D721Med (cell line): Measurements from ENCODE around the gene MAG.

Experiments used
- DNase-seq: peaks from one replicate; pipeline ENCODE4 v3.0.0; 2011; ENCODE audit warnings: low spot score; ENCODE audit not compliant: insufficient read length
- FAIRE-seq: peaks from 2 replicates; lab custom pipeline; 2011; peaks lifted over from hg19 to GRCh38; lab: Jason Lieb, UNC
- TF ChIP-seq, protein P1 (sequence below): IDR thresholded peaks from 2 replicates; pipeline ENCODE4 v1.5.1; 2012; ENCODE audit warnings: mild to moderate bottlenecking, control low read depth; ENCODE audit not compliant: insufficient read depth; ENCODE audit errors: missing control alignments

The MAG gene

DNA sequence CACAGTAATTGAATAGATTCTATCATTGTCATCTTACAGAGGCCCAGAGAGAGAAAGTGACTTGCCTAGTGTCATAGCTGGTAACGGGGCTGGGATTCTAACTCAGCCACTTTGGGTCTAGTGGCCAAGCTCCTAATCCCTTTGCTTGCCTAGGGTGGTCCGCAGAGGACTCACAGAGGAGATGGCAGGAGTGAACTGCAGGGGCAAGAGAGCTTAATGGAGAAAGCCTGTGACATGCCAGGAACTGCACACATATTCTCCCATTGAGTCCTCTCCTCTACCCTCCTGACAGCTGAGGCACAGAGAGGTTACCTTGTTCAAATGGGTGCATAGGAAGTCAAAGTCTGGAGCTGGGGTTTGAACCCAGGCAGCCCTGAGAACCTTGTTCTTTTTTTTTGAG, 40.5 kb upstream of the MAG start:
- TF ChIP-seq, protein P1, sequence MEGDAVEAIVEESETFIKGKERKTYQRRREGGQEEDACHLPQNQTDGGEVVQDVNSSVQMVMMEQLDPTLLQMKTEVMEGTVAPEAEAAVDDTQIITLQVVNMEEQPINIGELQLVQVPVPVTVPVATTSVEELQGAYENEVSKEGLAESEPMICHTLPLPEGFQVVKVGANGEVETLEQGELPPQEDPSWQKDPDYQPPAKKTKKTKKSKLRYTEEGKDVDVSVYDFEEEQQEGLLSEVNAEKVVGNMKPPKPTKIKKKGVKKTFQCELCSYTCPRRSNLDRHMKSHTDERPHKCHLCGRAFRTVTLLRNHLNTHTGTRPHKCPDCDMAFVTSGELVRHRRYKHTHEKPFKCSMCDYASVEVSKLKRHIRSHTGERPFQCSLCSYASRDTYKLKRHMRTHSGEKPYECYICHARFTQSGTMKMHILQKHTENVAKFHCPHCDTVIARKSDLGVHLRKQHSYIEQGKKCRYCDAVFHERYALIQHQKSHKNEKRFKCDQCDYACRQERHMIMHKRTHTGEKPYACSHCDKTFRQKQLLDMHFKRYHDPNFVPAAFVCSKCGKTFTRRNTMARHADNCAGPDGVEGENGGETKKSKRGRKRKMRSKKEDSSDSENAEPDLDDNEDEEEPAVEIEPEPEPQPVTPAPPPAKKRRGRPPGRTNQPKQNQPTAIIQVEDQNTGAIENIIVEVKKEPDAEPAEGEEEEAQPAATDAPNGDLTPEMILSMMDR = no peak
- DNase-seq (no peak), FAIRE-seq (no peak)

DNA sequence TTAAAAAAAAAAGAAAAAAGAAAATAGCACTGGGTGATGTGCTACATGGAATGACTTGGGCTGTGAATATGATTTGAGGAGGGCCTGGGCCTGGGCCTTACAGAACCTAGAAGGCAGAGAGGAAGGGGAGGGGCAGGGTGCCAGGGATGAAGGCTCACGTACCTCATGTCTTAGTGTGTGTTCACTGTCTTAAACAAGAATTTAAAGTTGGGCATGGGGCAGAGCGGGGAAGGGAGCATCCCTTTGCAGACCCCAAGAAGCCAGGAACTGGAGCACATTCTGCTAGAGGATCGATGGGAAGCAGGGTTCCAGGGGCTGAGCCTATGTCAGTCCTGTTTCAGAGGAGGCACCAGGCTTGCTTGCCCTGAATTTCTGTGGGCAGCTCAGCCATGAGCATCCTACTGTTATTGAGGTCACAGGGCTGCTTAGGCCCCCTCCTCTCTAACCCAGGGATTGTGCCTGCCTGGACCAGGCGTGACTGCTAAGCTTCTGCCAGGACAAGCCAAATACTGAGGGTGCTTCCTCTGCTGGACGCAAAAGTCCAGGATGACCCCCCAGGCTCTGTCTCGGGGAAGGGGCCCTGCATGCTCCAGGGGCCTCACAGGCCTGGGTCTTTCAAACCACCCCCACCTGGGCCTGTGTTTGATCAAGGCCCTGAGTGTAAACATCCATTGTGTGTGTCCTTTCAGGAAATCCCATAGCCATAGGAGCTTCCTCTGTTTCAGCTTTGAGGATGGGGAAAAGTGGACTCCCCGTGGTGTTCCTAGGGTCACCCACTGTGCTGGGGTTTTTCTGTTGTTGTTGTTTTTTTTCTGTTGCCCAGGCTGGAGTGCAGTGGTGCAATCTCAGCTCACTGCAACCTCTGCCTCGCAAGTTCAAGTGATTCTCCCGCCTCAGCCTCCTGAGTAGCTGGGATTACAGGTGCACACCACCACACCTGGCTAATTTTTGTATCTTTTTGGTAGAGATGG, 38.4 kb upstream of the MAG start:
- TF ChIP-seq, protein P1 = no peak
- no peak for DNase-seq
- FAIRE-seq = no peak

DNA sequence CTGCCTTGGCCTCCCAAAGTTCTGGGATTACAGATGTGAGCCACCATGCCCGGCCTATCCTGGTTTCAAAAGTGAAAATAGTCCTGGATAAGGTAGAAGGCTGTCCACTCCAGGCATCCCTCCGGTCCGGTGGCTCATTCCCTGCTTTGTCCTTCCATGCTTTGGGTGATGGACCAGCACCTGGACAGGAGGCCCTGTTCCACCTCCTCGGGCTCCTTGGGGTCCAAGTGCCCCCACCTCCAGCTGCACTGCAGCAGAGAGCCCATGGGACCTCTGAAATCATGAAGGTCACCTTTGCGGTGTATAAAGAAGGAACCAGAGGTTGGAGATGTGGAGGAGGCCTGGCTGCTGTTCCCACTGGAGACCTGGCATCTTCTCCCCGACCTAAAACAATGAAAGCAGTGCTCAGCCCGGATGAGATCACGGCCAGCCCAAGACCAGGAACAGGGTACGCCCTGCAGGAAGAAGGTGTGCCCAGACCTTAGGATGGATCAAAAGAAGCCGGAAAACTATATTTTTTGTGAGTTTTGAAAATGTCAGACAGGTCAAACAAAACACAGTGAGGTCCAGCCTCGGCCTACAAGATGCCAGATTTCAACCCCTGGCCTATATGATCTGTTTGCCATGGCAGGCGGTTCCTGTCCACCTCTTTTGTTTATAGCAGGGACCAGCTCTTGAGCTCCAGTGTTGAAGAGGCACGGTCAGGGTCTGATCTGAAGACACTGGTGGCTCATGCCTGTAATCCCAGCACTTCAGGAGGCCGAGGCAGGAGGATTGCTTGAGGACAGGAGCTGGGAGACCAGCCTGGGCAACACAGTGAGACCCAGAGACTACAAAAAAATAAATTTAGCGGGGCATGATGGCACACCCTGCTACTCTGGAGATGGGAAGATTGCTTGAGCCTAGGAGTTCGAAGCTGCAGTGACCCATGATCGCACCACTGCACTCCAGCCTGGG, 37.3 kb upstream of the MAG start:
- DNase-seq = no peak

DNA sequence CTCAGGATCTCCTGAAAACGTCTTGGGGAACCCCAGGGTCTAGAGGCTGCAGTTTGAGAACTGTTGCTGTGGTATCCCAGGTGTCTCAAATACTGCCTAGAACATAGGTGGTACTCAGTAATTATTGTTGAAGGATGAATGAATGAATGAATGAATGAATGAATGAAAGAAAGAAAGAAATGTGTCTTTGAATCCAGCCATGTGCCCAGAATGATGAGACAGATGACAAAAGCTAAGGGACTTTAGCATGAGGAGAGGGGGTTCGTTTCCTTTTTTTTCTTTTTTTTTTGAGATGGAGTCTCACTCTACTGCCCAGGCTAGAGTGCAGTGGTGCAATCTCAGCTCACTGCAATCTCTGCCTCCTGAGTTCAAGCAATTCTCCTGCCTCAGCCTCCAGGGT, 35.4 kb upstream of the MAG start:
- TF ChIP-seq, protein P1 = no peak
- no peak for FAIRE-seq
- DNase-seq = no peak

More for the DNA sequence above, 37.3 kb upstream of the MAG start:
- FAIRE-seq = no peak
- TF ChIP-seq, protein P1 = no peak

DNA sequence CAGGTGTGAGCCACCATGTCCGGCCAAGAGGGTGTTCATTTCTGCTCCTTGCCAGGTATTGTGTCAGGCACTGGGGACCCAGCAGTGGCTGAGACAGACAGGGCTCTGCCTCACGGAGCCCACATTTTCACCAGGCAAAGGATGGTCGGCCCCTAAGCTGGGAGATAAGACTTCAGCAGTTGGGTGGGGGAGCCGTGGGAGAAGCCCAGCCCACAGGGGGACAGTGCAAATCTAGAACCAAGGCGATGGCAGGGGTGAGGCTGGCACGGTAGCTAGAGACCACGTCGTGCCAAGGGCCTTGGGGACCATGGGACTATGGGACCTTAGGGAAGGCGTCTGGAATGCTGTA, 34.9 kb upstream of the MAG start:
- DNase-seq (no peak), FAIRE-seq (no peak)
- TF ChIP-seq, protein P1 = no peak

DNA sequence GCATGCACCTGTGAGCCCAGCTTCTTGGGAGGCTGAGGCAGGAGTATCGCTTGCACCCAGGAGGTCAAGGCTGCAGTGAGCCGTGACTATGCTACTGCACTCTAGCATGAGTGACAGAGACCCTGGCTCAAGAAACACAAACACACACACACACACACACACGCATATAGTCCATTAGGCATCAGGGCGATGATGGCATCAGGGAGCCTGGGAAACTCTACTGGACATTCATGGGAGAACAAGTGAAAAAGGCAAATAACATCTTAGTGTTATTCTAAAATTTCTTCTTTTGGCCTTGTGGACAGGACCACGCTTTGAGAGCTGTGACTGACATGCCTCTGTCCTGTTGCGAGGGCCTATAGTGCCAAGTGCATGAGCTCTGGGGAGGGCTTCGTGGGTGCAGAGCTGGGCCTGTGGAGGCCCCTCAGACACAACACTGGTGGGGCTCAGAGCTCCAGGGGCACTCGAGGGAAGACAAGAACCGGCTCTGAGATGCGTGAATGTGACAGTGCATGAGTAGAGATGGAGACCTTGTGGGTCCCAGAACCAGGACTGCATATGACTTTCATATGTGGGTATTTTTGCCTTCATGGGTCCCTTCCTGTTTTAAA, 31.2 kb upstream of the MAG start:
- DNase-seq = no peak
- TF ChIP-seq, protein P1 = no peak
- no peak for FAIRE-seq
